ENCODE data around the gene PLEKHA5.

DNA sequence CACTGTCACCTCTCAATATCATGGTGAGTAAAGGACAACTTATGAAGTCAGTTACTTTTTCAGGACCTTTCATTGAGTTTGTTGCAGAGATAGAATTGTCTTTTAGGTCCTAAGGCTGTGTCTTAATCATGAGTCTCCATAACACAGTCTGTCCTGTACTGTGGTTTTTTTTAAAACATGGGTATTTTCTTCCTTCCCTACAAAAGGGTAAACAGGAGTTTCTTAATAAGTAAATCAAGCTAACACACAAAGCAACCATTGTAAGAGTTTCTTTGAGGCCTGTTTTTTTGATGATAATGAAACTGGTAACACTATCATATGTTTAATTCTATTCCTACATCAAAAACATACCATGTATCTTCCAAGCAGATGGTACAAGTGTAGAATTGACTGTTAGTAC is 101.4 kb downstream of the PLEKHA5 start:
- TF ChIP-seq, protein P1, sequence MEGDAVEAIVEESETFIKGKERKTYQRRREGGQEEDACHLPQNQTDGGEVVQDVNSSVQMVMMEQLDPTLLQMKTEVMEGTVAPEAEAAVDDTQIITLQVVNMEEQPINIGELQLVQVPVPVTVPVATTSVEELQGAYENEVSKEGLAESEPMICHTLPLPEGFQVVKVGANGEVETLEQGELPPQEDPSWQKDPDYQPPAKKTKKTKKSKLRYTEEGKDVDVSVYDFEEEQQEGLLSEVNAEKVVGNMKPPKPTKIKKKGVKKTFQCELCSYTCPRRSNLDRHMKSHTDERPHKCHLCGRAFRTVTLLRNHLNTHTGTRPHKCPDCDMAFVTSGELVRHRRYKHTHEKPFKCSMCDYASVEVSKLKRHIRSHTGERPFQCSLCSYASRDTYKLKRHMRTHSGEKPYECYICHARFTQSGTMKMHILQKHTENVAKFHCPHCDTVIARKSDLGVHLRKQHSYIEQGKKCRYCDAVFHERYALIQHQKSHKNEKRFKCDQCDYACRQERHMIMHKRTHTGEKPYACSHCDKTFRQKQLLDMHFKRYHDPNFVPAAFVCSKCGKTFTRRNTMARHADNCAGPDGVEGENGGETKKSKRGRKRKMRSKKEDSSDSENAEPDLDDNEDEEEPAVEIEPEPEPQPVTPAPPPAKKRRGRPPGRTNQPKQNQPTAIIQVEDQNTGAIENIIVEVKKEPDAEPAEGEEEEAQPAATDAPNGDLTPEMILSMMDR (IDR thresholded peaks at IDR 0.05), result no peak
- TF ChIP-seq POLR2A (IDR thresholded peaks at IDR 0.05), result no peak

Measured in body of pancreas (tissue), 4 donors.